GM18868 (cell line): ENCODE measurements around the gene SUSD6.
"Not testable (repeated sequence)": the region's sequence is repeated elsewhere in the genome, so short reads cannot be mapped to it uniquely, and the experiment has no call there.

ENCODE experiments used
- ATAC-seq: cut with Tn5 transposase; IDR thresholded peaks from one replicate; pipeline ENCODE4 v1.9.1; 2021; ENCODE audit warnings: mild to moderate bottlenecking, moderate library complexity; ENCODE audit not compliant: unreplicated experiment

SUSD6 gene

DNA sequence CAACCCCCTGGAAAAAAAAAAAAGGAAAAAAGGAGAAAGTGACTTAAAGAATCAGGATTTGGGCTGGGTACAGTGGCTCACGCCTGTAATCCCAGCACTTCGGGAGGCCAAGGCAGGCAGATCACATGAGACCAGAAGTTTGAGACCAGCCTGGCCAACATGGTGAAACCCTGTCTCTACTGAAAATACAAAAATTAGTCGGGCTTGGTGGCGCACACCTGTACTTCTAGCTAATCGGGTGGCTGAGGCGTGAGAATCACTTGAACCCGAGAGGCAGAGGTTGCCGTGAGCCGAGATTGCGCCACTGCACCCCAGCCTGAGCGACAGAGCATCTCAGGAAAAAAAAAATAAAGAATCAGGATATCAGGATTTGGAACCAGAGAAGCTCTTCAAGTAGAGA, 36.2 kb downstream of the SUSD6 start:
- ATAC-seq: not testable (repeated sequence)

DNA sequence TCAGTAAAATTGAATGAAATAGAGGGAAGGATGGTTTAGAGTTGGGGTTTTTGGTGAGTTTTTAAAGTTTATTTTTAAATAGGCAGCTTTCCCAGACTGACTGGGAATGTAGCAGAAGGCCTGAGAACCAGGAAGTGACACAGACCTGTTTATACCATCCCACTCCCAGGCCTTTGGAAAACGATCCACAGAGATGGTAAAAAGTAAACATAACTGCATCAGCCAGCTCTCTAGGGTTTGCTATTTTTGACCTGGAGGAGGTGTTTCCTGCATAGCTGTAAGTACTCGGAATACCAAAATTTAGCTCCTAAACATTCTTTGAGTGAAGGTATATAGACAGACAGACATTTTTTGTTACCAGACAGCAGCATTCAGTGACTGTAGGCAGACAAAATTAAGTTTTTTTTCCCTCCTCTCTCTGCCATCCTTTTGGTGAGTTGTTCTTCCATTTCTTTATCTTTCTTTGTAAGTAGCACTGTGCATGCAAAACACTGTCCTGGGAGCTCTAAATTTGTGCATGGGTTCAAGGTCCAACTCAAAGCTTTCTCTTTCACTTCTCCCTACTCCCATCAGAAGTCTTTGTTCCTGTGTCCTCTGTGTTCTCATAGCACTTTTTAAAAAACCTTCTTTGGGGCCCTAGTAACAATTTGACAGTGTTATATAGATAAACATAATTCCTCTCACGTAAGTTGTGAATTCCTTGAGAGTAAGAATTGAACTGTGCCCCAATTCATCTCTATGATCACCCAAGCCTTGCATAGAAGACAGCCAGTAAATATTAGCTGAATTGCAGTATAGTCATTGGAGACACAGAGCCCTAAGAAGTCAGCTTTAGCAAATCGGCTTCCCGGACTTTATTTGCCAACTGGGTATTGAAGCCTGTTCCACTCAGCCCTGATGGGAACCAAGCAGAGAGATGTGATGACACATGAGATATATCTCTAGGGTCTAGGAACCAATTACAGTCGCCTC, 37.4 kb downstream of the SUSD6 start:
- peak; percentile 45 for ATAC-seq

DNA sequence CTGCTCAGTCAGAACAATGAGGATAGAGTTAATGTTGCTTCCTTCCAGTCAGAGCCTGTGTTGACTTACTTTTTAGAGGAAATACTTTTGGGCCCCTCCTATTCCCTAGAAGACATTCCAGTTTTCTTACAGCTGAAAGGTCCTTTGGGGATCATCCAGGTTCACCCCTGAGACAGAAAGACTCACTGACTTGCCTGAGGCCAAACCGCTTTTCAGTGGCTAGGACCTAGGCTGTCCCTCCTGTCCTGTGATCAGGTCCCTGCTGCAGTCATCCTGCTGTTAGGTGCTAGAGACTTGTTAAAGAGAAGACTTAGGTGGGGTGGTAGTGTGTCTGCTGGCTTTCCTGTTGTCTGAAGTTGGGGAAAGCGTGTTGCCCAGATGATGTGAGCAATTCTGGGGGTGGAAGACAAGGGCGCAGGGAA, 39.6 kb downstream of the SUSD6 start:
- no peak for ATAC-seq

DNA sequence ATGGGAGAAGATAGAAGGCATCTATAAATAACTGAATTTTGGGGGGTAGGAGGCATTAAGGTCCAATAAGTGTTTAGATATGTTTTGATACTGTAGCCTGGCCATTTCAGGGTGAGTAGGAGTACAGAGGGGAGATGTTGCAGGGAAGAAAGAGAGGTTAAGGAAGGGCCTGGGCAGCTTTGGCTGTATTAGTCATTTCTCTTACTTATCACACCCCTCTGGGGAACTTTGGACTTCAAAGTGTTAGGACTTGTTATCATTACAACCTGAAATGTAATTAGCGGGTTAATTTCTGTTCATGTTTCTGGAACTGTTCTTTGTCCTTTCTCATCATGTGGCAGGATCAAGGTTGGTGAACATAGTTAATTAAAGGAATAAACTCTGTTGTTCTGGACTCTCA, 40.3 kb downstream of the SUSD6 start:
- no peak for ATAC-seq

DNA sequence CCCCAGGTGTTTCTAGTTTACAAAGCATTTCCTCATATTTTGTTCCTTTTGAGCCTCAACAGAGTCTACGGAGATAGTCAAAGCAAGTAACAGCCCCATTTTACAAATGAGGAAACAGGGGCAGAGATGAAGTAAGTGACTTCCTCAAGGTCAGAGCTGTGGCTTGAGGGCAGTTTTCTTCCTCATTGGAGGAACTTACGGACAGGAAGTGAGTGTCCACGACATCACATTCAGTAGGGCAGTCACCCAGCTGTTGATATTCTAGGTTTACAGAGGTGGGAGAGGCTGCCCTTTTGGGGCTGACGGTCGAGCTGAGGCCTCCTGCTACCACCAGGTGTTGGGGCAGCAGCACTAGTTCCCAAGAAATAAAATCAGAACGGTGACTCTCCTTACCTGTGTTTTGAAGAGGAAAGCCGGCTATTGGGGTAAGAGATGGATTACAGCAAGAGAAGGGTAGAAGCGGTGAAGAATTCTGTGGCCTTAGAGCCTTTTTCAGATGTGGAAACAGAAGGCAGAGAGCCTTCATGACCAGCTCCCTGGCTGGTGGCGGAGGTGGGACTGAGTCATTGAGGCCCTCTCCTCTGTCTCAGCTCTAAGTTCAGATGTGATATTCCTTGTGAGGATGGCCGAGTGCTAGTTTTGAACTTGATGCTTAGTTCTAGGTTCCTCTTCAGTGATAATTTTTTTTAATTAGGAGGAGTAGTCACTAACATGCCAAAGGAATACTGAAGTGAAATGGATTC, 41.7 kb downstream of the SUSD6 start:
- no peak for ATAC-seq

DNA sequence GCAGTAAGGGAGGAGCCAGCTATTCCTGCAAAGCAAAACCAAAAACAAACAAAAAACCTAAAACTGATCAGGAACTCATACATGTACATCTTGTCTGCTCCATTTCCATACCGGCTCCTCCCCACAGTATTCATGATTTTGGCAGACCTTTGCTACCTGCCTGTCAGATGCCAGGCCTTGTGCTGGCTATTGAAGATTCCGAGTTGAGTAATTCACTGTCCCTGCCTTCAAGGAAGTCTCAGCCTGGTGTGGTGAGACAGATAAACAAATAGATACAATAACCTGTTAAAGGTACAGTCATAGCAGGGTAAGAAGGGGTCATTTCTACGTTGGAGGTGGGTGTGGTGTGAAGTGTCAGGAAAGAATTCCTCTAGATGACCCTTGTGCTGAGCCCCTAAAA, 42.7 kb downstream of the SUSD6 start:
- no peak for ATAC-seq

DNA sequence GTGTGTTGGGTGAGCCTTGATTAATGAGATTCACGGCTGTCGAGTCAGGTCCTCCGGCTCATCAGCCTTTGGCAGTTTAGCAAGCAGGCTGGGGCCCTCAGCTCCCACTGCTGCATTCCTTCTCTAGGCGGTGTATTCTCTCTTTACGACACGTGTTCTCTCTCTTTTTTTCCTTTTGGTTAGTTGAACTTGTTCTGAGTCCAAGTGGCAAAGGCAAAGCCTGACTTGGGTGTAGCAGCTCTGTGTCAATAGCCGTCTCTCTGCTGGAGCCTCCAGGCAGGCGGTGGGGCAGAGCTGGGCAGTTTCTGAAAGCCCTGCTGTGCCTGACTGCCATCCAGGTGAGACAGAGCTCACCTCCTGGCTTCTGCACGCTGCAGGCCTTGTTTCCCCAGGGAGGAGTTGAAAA, 46.6 kb downstream of the SUSD6 start:
- no peak for ATAC-seq

DNA sequence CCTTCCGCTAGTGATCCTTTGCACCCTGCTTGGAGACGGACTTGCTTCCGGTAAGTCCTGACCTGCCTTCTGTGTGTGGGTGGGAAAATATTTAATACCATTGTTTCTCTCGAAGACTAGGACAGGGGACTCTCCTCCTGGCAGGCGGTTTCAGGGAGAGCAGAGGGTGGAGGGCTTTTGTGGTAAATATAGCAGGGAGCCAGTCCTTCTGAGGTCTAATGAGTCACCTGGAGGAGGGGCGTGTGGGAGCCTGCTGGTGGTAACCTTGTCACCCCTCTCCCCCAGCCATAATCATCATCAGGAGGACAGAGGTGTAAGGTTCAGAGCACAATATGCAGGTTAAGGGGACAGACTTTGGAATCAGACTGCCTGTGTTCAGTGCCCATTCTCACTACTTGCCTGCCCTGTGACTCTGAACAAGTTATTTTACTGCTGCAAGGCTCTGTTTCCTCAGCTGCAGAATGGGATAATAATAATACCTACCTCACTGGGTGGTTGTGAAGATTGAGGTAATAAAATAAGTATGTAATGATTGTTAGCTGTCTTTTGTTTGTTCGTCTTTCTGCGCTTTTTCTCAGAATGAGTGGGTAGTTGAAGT, 47.4 kb downstream of the SUSD6 start:
- ATAC-seq: no peak

DNA sequence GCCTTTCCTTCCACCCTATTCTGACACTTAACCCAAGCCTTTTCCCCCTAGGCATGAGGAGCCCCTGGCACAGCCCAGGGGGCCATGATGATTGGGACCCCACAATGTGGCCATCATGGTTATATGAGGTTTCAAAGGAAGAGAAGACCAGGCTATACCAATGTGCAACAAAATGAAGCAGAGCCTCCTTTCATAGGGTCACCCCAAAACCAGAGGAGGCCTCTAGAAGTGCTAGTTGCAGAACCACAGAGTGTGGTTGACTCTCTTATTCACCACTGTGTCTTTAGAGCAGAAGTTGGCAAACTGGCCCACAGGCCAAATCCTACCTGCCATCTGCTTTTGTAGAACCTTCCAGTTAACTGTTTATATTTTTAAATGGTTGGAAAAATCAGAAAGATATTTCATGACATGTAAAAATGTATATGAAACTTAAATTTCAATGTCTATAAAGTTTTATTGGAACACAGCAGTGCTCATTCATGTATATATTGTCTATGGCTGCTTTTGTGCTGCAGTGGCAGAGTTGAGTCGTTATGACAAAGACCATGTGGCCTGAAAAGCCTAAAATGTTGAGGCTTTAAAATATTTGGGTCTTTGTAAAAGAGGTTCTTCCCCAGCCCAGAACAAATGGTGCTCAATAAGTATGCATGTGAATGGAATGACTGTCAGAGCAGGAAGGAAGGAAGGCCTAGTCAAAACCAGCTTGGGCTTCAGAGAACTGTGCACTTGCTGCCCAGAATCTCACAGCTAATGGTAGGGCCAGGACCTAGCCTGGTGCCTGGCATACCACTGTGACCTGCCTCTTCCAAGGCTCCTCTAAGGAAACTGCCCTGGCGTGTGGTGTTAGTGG, 49.2 kb downstream of the SUSD6 start:
- ATAC-seq: no peak

DNA sequence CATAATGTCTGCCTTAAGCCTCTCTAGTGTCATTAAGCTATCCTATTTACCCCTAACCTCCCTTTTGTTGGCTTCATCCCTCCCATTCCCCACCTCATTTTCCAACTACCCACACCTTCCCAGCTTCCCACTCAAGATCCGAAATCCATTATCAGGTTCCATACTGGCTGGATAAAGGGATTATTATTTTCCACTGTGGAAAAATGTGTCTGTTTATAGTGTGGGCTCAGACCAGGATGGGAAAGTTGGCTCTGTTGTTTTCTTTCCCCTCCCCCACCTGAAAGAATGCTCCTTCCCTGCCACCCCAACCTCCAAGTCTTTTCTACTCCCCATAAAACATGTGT, 49.8 kb downstream of the SUSD6 start:
- ATAC-seq: no peak

DNA sequence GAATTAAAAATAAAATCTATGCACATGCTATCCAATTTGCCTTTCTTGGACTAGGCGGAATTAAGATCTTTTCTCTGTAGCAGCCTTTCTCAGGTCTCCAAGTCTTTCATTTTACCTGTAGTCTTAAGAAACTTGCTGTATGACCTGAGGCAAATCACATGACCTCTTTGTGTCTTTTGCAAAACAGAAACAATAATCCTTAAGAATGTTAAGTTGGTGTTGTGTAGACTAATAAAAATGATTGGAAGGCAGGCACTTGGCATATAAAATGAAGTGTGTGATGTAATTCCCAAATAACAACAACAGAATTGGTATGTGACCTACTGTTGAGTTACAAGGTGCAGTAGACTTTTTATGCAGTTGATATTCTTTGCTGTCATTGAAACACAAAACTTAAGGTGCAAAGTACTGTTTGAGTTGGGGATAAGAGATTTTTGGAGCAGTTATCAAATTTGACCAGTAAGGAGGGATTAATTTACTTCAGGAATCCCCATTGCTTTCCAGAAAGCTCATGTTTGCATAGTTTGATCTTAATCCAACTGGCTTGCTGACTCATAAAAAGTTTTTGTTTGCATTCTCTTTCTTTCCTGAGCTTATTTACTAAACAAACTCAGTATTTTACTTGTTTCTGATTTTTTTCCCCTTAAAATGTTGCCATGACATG, 51.4 kb downstream of the SUSD6 start:
- ATAC-seq: no peak

DNA sequence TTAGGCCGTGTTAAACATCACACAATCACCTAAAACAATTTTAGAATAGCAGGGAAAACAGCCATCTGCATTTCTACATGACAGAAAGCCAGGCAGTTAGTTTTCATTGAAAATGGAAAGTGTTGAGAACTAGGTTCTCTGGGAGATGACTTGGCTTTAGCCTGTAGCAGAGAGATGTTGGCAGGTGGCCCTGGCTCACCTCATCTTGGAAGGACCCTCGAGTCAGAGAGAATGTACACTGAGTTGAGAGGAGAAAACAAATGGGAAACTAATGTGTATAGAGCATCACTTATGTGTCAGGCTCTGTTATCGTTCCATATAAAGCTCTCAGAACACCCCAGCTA, 51.9 kb downstream of the SUSD6 start:
- no peak for ATAC-seq

DNA sequence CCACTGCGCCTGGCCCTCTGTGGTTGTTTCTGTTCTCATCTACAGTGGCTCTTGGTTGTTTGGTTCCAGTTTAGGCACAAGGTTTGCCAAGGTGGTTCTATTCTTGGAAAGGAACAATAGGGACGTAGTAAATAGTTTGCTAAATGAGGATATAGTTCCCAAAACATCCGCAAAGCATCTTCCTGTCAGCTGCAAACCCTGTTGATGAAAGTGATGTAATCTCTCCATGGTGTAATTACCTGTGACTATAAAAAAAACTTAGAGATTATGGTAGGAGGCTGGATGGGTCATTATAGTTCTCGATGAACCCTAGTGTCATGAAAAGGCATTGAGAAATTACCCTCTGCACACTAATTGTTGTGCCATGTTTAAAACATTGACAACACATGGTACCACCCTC, 52.9 kb downstream of the SUSD6 start:
- ATAC-seq: no peak

DNA sequence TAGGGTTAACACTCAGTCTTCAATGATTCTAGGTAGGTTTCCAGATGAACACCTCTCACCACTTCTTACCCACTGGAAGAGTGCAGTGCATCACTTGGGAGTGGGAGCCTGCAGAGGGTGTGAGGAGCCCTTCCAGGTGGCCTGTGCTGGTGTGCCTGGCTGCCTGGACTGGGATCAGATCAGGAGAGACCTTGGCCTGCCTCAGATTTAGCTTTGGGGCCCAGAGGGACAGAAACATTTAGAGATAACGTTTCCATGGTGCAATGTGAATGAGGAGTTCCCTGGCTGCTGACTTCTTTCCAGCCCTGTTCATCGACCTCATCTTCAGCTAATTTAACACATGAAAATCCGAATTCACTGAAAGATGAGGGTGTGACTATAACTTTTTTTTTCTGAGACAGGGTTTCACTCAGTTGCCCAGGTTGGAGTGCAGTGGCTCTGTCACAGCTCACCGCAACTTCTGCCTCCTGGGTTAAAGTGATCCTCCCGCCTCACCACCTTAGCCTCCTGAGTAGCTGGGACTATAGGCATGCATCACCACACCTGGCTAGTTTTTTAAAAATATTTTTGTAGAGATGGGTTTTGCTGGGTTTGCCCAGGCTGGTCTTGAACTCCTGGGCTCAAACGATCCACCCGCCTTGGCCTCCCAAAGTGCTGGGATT, 53.6 kb downstream of the SUSD6 start:
- peak; percentile 45 for ATAC-seq

DNA sequence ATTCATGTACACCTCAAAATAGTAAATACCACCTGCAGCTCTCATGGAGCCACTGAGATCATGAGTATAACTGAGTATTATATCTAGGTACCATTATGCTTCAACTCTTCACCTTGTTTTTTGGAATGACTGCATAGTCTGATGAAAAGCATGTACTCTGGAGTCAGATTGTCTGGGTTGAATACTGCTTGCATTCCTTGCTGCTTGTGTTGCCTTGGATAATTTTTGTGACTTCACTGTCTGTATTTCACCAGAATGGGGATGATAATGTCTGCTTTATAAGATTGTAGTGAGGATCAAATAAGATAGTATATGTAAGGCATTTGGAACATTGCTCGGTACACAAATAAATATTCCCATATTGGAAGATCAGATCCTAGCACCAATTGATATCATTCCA, 54.2 kb downstream of the SUSD6 start:
- no peak for ATAC-seq

DNA sequence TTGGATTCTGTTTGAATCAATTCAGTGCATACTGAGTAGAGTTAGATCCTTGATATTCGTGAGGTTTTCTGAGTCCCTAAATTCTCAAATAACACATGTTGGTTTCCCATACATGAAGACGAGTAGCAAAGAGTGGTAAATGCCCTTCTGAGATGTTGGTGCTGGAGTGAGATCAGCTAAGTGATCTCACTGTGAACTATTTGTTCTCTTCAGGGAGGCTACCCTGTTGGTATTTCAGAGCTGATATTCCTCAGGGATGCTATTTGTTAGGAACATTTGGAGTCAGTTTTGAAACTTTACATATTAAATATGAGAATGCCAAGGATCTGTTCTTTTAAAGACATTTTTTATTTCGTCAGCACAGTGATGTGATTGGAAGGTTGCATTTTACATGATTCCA, 54.7 kb downstream of the SUSD6 start:
- no peak for ATAC-seq

DNA sequence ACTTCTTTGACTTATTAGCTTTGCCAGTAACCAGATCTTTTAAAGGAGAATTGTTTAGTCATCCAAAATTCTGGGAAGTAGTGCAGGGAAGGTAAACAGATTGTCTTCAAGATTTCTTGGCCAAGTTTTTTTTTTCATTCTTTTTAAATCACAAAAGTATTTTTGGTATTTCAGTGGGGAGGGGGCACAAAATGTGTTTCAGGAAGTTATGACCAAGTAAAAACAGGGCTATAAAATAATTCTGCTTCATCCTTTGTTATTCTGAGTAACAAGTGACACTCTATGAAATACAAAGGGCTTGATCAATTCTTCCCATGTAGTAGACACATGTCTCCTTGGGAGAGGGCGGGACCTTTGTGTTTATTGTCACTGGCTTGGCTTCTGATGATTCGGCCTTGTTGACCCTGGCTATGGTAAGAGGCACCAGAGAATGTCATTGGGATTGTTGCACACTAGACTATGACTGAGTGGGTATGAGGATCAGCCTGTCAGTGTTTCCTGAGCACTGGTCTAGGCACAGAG, 55.4 kb downstream of the SUSD6 start:
- ATAC-seq: no peak

DNA sequence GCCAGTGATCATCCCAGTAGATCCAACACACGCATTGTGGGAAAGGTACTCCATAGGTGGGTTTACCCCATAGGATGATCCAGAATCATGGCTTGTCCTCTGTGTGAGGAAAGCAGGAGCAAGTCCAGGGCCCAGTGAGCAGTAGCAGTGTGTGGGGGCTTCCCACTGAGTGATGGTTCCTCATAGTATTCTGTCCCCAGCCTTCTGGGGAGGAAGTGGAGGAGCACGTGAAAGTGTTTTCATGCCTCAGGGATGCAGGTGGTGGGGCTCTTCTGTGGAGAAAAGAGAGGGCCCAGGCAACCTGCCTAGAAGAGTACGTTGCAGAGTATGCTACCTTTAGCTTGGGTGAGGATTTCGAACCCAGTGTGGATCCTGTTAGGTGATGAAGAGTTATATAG, 56.5 kb downstream of the SUSD6 start:
- no peak for ATAC-seq

DNA sequence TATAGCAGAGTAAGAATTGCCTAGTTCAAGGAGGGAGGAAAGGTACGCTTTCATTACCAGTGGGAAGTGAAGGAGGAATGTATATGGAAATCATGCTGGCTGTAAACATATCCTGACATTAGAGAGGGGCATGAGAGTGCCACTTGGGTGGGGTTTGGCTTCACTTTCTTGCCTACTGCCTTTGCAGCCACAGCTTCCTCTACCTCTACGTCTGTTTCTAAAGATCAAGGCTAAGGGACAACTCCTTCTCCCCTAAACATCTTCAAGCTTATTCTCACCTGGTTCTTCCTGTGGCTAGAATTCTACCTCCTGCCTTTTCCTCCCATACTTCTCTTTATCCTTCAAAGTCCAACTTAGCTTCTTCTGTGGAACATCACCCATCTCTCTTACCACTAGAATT, 58.0 kb downstream of the SUSD6 start:
- ATAC-seq: no peak

DNA sequence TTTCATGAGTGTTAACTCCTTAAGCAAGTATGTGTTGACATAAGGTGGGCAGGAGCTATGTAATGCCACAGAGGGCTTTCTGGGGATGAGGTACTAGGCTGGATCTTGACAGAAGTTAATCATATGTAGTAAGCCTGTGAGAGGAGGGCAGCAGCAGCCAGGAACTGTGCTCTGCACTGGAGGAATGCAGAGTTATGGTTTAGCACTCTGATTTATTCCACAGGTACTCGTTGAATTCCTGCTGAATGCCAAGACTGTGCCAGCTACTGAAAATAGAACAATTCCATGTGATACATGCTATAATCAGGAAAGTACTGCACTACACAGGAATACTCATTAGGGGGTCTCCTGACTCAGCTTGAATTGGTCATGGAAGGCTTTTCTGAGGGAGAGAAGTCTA, 58.7 kb downstream of the SUSD6 start:
- ATAC-seq: no peak
